HEK293T (cell line): ENCODE results near the gene BACE1.
"Not testable (repeated sequence)": the region's sequence is repeated elsewhere in the genome, so short reads cannot be mapped to it uniquely, and the experiment has no call there.

Experiments
- ARNT ChIP-seq: fragments of 450-650 bp; IDR thresholded peaks from 2 replicates; pipeline ENCODE4 v1.6.1; 2017; ENCODE audit warnings: mild to moderate bottlenecking
- BHLHE40 ChIP-seq: fragments of 450-650 bp; IDR thresholded peaks from 2 replicates; pipeline ENCODE4 v1.6.1; 2016; ENCODE audit warnings: mild to moderate bottlenecking, moderate library complexity, borderline replicate concordance
- CTBP1 ChIP-seq: fragments of 450-650 bp; IDR thresholded peaks from 2 replicates; pipeline ENCODE4 v1.6.1; 2016; ENCODE audit warnings: borderline replicate concordance
- ELF4 ChIP-seq: fragments of 450-650 bp; IDR thresholded peaks from 2 replicates; pipeline ENCODE4 v1.6.1; 2017; ENCODE audit warnings: antibody characterized with exemption
- FOXA1 ChIP-seq: fragments of 450-650 bp; IDR thresholded peaks from 2 replicates; pipeline ENCODE4 v1.6.1; 2016; ENCODE audit warnings: mild to moderate bottlenecking
- FOXK2 ChIP-seq: fragments of 450-650 bp; IDR thresholded peaks from 2 replicates; pipeline ENCODE4 v1.6.1; 2016; ENCODE audit warnings: mild to moderate bottlenecking
- FOXM1 ChIP-seq: fragments of 450-650 bp; IDR thresholded peaks from 2 replicates; pipeline ENCODE4 v1.6.1; 2017; ENCODE audit warnings: mild to moderate bottlenecking, borderline replicate concordance
- HDGF ChIP-seq: fragments of 450-650 bp; IDR thresholded peaks from 2 replicates; pipeline ENCODE4 v1.6.1; 2017; ENCODE audit warnings: antibody characterized with exemption, borderline replicate concordance
- LEF1 ChIP-seq: fragments of 450-650 bp; IDR thresholded peaks from 2 replicates; pipeline ENCODE4 v1.6.1; 2017; ENCODE audit warnings: mild to moderate bottlenecking, borderline replicate concordance
- NFRKB ChIP-seq: fragments of 450-650 bp; IDR thresholded peaks from 2 replicates; pipeline ENCODE4 v1.6.1; 2016; ENCODE audit warnings: mild to moderate bottlenecking, moderate library complexity
- SP1 ChIP-seq: fragments of 450-650 bp; IDR thresholded peaks from 2 replicates; pipeline ENCODE4 v1.6.1; 2017
- SUZ12 ChIP-seq: fragments of 450-650 bp; IDR thresholded peaks from 2 replicates; pipeline ENCODE4 v1.6.1; 2016; ENCODE audit warnings: mild to moderate bottlenecking
- TARDBP ChIP-seq: fragments of 450-650 bp; IDR thresholded peaks from 2 replicates; pipeline ENCODE4 v1.6.1; 2016
- ZNF384 ChIP-seq: fragments of 450-650 bp; IDR thresholded peaks from 2 replicates; pipeline ENCODE4 v1.6.1; 2016

DNA sequence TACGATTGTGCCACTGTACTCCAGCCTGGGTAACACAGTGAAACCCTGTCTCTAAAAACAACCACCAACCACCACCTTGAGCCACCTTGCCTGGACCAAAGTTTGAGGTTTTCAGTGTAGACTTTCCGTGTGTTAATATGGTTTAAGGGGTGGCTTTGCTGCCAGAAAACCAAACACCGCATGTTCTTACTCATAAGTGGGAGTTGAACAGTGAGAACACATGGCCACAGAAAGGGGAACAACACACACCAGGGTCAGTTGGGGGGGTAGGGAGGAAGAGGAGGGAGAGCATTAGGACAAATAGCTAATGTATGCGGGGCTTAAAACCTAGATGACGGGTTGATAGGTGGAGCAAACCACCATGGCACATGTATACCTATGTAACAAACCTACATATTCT, 43.9 kb downstream of the BACE1 start:
- not testable (repeated sequence) for TF ChIP-seq ARNT, SP1, BHLHE40, NFRKB, FOXM1, FOXA1, TARDBP, SUZ12, ZNF384, LEF1, HDGF, ELF4, FOXK2, CTBP1
